Smooth muscle cell (in vitro differentiated cells): ENCODE measurements around the gene ALPL. TPM values are rescaled to one million over a fixed set of nuclear protein-coding genes. Genes with fewer than 3 reads are reported as not detected.

Experiments
- DNase-seq: peaks from one replicate; lab custom pipeline; 2025; ENCODE audit not compliant: unreplicated experiment; lab: John Stamatoyannopoulos, UW
- H2AFZ ChIP-seq: fragments of 200-600 bp; sonication (generic); 2 replicates; pipeline ENCODE4 v1.6.0; 2016; ENCODE audit warnings: antibody characterized with exemption, low read depth, mild to moderate bottlenecking
- H3F3A ChIP-seq: fragments of 200-600 bp; sonication (generic); 2 replicates; pipeline ENCODE4 v1.6.0; 2017; ENCODE audit warnings: antibody characterized with exemption, low read depth
- H3K27ac ChIP-seq: fragments of 200-600 bp; sonication (generic); 2 replicates; pipeline ENCODE4 v1.5.1; 2016; ENCODE audit warnings: low read depth, mild to moderate bottlenecking
- H3K27me3 ChIP-seq: fragments of 200-600 bp; sonication (generic); 2 replicates; pipeline ENCODE4 v1.6.1; 2016; ENCODE audit warnings: low read depth, mild to moderate bottlenecking
- H3K36me3 ChIP-seq: fragments of 200-600 bp; sonication (generic); 2 replicates; pipeline ENCODE4 v1.5.1; 2016; ENCODE audit warnings: low read depth
- H3K4me1 ChIP-seq: fragments of 200-600 bp; sonication (generic); 2 replicates; pipeline ENCODE4 v1.5.1; 2016; ENCODE audit warnings: low read depth
- H3K4me2 ChIP-seq: fragments of 200-600 bp; sonication (generic); 2 replicates; pipeline ENCODE4 v1.6.0; 2016; ENCODE audit warnings: mild to moderate bottlenecking
- H3K4me3 ChIP-seq: fragments of 200-600 bp; sonication (generic); 2 replicates; pipeline ENCODE4 v1.5.1; 2016; ENCODE audit warnings: mild to moderate bottlenecking
- H3K79me2 ChIP-seq: fragments of 200-600 bp; sonication (generic); 2 replicates; pipeline ENCODE4 v1.6.0; 2016; ENCODE audit warnings: low read depth, mild to moderate bottlenecking
- H3K9ac ChIP-seq: fragments of 200-600 bp; sonication (generic); 2 replicates; pipeline ENCODE4 v1.6.0; 2016; ENCODE audit warnings: low read depth
- H3K9me3 ChIP-seq: fragments of 200-600 bp; sonication (generic); replicated peaks from 2 replicates; pipeline ENCODE4 v1.5.1; 2016; ENCODE audit warnings: low read depth
- H4K20me1 ChIP-seq: fragments of 200-600 bp; sonication (generic); 2 replicates; pipeline ENCODE4 v1.6.0; 2016; ENCODE audit warnings: low read depth
- WGBS: methylation state at CpG from one replicate; pipeline ENCODE4 v1.1.7; 2016; ENCODE audit warnings: low lambda C conversion rate; 5-methylcytosine and 5-hydroxymethylcytosine counted together
- polyA plus RNA-seq: library from polyadenylated mRNA; unstranded; fragments of >200 nt; fragmentation: Nextera tagmentation; extraction: Ambion mirVana; gene quantifications from 2 replicates; pipeline ENCODE4 v1.2.1, GENCODE V29; 2016
- total RNA-seq: library from RNA; depleted of rRNA; stranded (reverse); fragments of >200 nt; gene quantifications from 2 replicates; pipeline ENCODE4 v1.2.3, GENCODE V29; 2014
- TF ChIP-seq, protein P1 (sequence below): fragments of 200-600 bp; sonication (generic); IDR thresholded peaks from 2 replicates; pipeline ENCODE4 v1.5.1; 2017; ENCODE audit warnings: borderline replicate concordance, mild to moderate bottlenecking, antibody characterized with exemption; ENCODE audit not compliant: insufficient read depth, poor library complexity, severe bottlenecking

Gene ALPL
- total and polyA plus RNA-seq, 2 experiments from 2014 or later = 4.6 to 8.3 TPM

DNA sequence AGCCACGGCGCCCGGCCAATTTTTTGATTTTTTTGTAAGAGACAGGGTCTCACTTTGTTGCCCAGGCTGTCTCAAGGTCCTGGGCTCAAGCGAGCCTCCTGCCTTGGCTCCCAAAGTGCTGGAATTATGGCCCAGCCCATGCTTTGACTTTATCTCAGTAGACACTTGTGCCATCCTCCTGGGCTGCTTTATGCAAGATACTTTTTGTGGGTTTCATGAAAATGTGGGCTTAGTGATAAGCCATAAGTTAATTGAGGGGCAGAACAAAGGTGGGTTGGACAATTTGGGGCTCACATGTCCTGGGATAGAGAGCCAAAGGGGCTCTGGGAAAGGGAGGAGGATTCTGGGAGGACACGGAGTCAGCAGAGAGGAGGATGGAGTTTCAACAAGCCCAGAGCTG is 22.0 kb downstream of the ALPL start:
- no peak overlapping the region for H2AFZ ChIP-seq
- no peaks in the 10 kb centered on the region for H3F3A ChIP-seq
- TF ChIP-seq, protein P1, sequence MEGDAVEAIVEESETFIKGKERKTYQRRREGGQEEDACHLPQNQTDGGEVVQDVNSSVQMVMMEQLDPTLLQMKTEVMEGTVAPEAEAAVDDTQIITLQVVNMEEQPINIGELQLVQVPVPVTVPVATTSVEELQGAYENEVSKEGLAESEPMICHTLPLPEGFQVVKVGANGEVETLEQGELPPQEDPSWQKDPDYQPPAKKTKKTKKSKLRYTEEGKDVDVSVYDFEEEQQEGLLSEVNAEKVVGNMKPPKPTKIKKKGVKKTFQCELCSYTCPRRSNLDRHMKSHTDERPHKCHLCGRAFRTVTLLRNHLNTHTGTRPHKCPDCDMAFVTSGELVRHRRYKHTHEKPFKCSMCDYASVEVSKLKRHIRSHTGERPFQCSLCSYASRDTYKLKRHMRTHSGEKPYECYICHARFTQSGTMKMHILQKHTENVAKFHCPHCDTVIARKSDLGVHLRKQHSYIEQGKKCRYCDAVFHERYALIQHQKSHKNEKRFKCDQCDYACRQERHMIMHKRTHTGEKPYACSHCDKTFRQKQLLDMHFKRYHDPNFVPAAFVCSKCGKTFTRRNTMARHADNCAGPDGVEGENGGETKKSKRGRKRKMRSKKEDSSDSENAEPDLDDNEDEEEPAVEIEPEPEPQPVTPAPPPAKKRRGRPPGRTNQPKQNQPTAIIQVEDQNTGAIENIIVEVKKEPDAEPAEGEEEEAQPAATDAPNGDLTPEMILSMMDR = no peak
- WGBS = 98% methylated on average over 5 of the region's 5 CpGs
- no peaks in the 10 kb centered on the region for H3K27me3 ChIP-seq
- no peaks in the 10 kb centered on the region for H4K20me1 ChIP-seq
- H3K9ac ChIP-seq = no peak overlapping the region
- no peaks in the 10 kb centered on the region for H3K9me3 ChIP-seq
- no peaks in the 10 kb centered on the region for H3K36me3 ChIP-seq
- H3K4me2 ChIP-seq = no peak overlapping the region
- no peak overlapping the region for H3K4me3 ChIP-seq
- no peaks in the 10 kb centered on the region for H3K4me1 ChIP-seq
- no peak overlapping the region for H3K27ac ChIP-seq
- H3K79me2 ChIP-seq = no peaks in the 10 kb centered on the region
- DNase-seq = no peak

DNA sequence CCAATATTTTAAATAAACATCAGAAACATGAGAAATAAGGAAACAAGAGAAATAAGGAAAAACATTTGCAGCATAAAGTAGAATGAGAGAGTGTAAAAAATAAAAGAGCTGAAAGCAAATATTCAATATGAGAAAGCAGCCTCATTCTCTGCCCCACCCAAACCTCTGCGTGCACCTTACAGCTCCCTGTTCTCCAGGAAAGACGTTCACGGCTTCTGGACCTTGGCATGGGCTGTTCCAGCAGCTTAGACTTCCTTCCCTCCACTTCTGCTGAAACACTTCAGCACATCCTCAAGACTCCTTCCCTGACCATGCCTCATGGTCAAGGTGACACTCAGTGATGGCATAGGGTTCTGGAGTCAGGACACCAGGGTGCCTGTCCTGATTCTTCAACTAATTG is 23.3 kb downstream of the ALPL start:
- Histone ChIP-seq H2AFZ (no peak overlapping the region), H3K4me2 (no peak overlapping the region), H3K9ac (no peak overlapping the region), H3K27ac (no peak overlapping the region), H3K4me3 (no peak overlapping the region), H3K36me3 (no peaks in the 10 kb centered on the region), H3F3A (no peaks in the 10 kb centered on the region), H4K20me1 (no peaks in the 10 kb centered on the region), H3K79me2 (no peaks in the 10 kb centered on the region), H3K4me1 (no peaks in the 10 kb centered on the region), H3K27me3 (no peaks in the 10 kb centered on the region), H3K9me3 (no peaks in the 10 kb centered on the region)
- DNase-seq = no peak
- WGBS = 93% methylated on average over 3 of the region's 3 CpGs
- TF ChIP-seq, protein P1 = no peak

DNA sequence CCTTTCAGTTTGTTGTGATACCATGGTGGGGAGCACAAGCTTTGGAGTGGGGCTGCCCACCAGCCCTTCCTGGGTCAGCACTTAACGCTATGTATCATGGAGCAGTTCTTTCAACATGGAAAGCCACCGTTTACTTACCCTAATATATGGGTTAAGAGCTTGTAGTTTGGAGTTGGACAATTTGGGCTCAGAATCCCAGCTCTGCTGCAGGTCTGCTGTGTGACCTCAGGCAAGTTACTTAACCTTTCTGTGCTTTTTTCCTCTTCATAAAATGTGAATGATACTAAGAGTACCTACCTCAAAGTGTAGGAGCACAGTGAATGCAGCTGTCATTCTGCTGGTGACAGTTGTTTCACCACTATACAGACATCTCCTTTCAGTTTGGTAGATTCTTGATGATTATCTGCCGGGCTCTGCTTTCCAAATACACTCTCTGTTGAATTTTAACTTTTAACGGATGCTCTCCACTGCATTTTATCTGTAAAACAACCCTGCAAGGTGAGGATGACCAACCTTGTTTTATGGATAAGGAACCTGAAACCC is 23.8 kb downstream of the ALPL start:
- TF ChIP-seq, protein P1 = no peak
- 89% methylated on average over 4 of the region's 4 CpGs for WGBS
- Histone ChIP-seq H4K20me1 (no peaks in the 10 kb centered on the region), H3K4me3 (no peak overlapping the region), H2AFZ (no peak overlapping the region), H3K27me3 (no peaks in the 10 kb centered on the region), H3K4me1 (no peaks in the 10 kb centered on the region), H3K27ac (no peak overlapping the region), H3K79me2 (no peaks in the 10 kb centered on the region), H3K9me3 (no peaks in the 10 kb centered on the region), H3K9ac (no peak overlapping the region), H3K36me3 (no peaks in the 10 kb centered on the region), H3K4me2 (no peak overlapping the region), H3F3A (no peaks in the 10 kb centered on the region)
- DNase-seq = no peak

DNA sequence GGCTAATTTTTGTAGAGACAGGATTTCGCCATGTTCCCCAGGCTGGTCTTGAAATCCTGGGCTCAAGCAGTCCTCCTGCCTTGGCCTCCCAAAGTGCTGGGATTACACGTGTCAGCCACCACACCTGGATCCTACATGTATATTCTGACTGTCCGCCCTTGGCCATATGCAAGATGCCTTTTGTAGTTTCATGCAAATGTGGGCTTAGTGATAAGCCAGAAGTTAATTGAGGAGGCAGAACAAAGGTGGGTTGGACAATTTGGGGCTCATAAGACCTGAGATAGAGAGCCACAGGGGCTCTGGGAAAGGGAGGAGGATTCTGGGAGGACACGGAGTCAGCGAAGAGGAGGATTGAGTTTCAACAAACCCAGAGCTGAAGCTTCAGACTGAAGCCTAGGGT is 24.9 kb downstream of the ALPL start:
- H4K20me1 ChIP-seq = no peaks in the 10 kb centered on the region
- H3K4me1 ChIP-seq = no peaks in the 10 kb centered on the region
- H3K27ac ChIP-seq = no peak overlapping the region
- no peaks in the 10 kb centered on the region for H3K36me3 ChIP-seq
- DNase-seq = no peak
- H3K9ac ChIP-seq = no peak overlapping the region
- 90% methylated on average over 5 of the region's 5 CpGs for WGBS
- TF ChIP-seq, protein P1 = no peak
- H3K79me2 ChIP-seq = no peaks in the 10 kb centered on the region
- no peaks in the 10 kb centered on the region for H3F3A ChIP-seq
- no peak overlapping the region for H3K4me2 ChIP-seq
- H3K9me3 ChIP-seq = no peaks in the 10 kb centered on the region
- no peak overlapping the region for H3K4me3 ChIP-seq
- H2AFZ ChIP-seq = no peak overlapping the region
- H3K27me3 ChIP-seq = no peaks in the 10 kb centered on the region
